CD1c-positive myeloid dendritic cell (primary cell): ENCODE measurements around the gene HLTF.

Source experiments
- DNase-seq: peaks from one replicate; pipeline ENCODE4 v3.0.0-alpha.2; 2016; ENCODE audit errors: extremely low spot score

Gene HLTF

GRCh38 chr3:149089395-149089794 is 3.1 kb upstream of the HLTF start:
- no peak for DNase-seq

GRCh38 chr3:149087208-149087607 is 875 bp upstream of the HLTF start:
- no peak for DNase-seq

- DNase-seq, result no peak
These were observed 503 bp downstream of the HLTF start for GRCh38 chr3:149085828-149086231.

- DNase-seq, result no peak
These were observed 4.6 kb downstream of the HLTF start for GRCh38 chr3:149081772-149082171.

- no peak for DNase-seq
These were observed 5.6 kb downstream of the HLTF start for GRCh38 chr3:149080699-149081091.

GRCh38 chr3:149080011-149080698 is 6.2 kb downstream of the HLTF start:
- DNase-seq, result no peak

GRCh38 chr3:149077628-149078027 is 8.7 kb downstream of the HLTF start:
- no peak for DNase-seq

GRCh38 chr3:149067883-149068282 is 18.4 kb downstream of the HLTF start:
- DNase-seq, result no peak

GRCh38 chr3:149061776-149062175 is 24.6 kb downstream of the HLTF start:
- DNase-seq, result no peak

- no peak for DNase-seq
These were observed 27.7 kb downstream of the HLTF start for GRCh38 chr3:149058602-149059001.

GRCh38 chr3:149058198-149058597 is 28.1 kb downstream of the HLTF start:
- no peak for DNase-seq

GRCh38 chr3:149055575-149055974 is 30.8 kb downstream of the HLTF start:
- DNase-seq, result no peak

GRCh38 chr3:149044339-149045083 is 41.8 kb downstream of the HLTF start:
- DNase-seq, result no peak

GRCh38 chr3:149042789-149043386 is 43.4 kb downstream of the HLTF start:
- no peak for DNase-seq

- no peak for DNase-seq
These were observed 48.0 kb downstream of the HLTF start for GRCh38 chr3:149038322-149038721.

GRCh38 chr3:149037684-149038083 is 48.6 kb downstream of the HLTF start:
- no peak for DNase-seq

- DNase-seq, result no peak
These were observed 55.2 kb downstream of the HLTF start for GRCh38 chr3:149031096-149031495.

GRCh38 chr3:149026718-149027117 is 59.6 kb downstream of the HLTF start:
- no peak for DNase-seq

- DNase-seq, result no peak
These were observed 62.4 kb downstream of the HLTF start for GRCh38 chr3:149023951-149024350.

GRCh38 chr3:149021830-149022229 is 64.5 kb downstream of the HLTF start:
- DNase-seq, result no peak

GRCh38 chr3:149020839-149021252 is 65.5 kb downstream of the HLTF start:
- DNase-seq, result no peak

GRCh38 chr3:149020196-149020838 is 66.0 kb downstream of the HLTF start:
- no peak for DNase-seq

GRCh38 chr3:149019580-149019979 is 66.8 kb downstream of the HLTF start:
- no peak for DNase-seq
